Kidney capillary endothelial cell (primary cell): ENCODE data around the gene TNNI2.
A peak's percentile ranks its signal among the peaks of the same experiment; 100 is the strongest.

ENCODE experiments used
- DNase-seq: peaks from one replicate; pipeline ENCODE4 v3.0.0-alpha.2; 2018; ENCODE audit warnings: low spot score

The TNNI2 gene

GRCh38 chr11:1821562-1821961, 17.2 kb upstream of the TNNI2 start:
- DNase-seq, result no peak

GRCh38 chr11:1822648-1823375, 16.0 kb upstream of the TNNI2 start:
- no peak for DNase-seq

GRCh38 chr11:1823376-1824220, 15.2 kb upstream of the TNNI2 start:
- no peak for DNase-seq

GRCh38 chr11:1824221-1825038, 14.4 kb upstream of the TNNI2 start:
- DNase-seq, result no peak

GRCh38 chr11:1825039-1825740, 13.6 kb upstream of the TNNI2 start:
- DNase-seq, result no peak

GRCh38 chr11:1825785-1826451, 12.9 kb upstream of the TNNI2 start:
- no peak for DNase-seq

GRCh38 chr11:1826552-1827094, 12.2 kb upstream of the TNNI2 start:
- DNase-seq, result no peak

GRCh38 chr11:1827095-1827813, 11.5 kb upstream of the TNNI2 start:
- DNase-seq, result no peak

GRCh38 chr11:1827931-1828330, 10.8 kb upstream of the TNNI2 start:
- no peak for DNase-seq

- no peak for DNase-seq
Observed at GRCh38 chr11:1828542-1828941, 10.2 kb upstream of the TNNI2 start.

- DNase-seq, result no peak
Observed at GRCh38 chr11:1829039-1829820, 9.6 kb upstream of the TNNI2 start.

GRCh38 chr11:1830004-1830321, 8.8 kb upstream of the TNNI2 start:
- DNase-seq, result no peak

- no peak for DNase-seq
Observed at GRCh38 chr11:1830322-1831223, 8.2 kb upstream of the TNNI2 start.

- DNase-seq, result no peak
Observed at GRCh38 chr11:1831338-1832210, 7.2 kb upstream of the TNNI2 start.

- DNase-seq, result peak; percentile 25
Observed at GRCh38 chr11:1832211-1832919, 6.4 kb upstream of the TNNI2 start.

- DNase-seq, result no peak
Observed at GRCh38 chr11:1832920-1833295, 5.9 kb upstream of the TNNI2 start.

- DNase-seq, result no peak
Observed at GRCh38 chr11:1834062-1834610, 4.6 kb upstream of the TNNI2 start.
